CD4-positive, alpha-beta T cell treated with Interleukin-12 subunit alpha and Interleukin-12 subunit beta, for 1 hour (primary cell): ENCODE results near the gene ARHGEF40.

Experiments
- DNase-seq: peaks from one replicate; pipeline ENCODE4 v3.0.0-alpha.2; 2020

Gene ARHGEF40

DNA sequence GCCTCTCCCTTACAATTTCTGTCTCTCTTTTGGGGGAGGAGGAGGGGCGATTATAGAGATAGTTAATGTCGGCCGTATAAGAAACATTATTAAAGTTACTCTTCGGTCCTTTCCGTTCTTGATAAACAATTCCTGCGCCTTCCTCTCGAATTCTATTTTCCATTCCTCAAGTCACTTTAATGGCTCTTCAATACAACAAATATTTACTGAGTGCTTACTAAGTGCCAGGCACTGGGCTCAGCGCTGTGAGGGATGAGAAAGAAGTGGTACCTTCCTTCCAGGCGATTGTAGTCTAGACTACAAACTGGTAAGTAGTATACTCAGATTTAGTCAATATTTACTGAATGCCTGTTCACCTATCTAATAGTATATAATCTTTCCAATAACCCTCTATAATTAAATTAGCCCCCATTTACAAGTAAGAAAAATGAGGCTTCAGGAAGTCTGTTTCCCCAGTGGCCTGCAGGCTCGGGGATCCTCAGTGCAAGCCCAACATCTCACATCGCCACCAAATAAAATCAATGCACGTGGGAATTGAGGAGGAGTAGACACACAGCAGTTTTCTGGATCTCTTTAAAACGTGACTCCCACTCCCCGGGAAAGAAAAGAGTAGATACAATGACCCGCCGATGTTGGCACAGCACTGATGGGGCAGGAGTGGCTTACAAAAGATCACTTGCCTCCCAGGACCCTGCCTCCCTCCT is 28.9 kb downstream of the ARHGEF40 start:
- DNase-seq = no peak

- no peak for DNase-seq
These were observed 29.5 kb downstream of the ARHGEF40 start for GRCh38 chr14:21099596-21099985.

DNA sequence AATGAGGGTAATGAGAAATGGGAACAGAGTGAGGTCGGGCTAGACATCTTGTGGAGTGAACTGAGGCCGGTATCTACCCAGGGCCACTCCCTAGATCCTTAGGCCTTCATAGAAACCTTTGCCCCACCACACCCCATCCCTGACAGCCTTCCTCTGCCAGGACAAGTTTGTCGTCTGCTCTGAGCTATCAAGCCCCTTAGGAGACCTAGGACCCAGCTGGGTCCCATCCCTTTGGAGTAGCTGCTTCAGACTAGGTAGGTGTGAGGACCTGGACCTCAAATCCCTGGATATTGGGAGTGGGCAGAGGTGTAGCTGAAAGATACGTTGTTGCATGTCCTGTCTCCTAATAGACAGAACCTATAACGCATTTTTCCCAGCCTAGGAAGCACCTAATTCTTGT is 30.8 kb downstream of the ARHGEF40 start, which contains the start of gene TMEM253:
Gene TMEM253 (plus strand): TSS at position 136 of the 400 bp plus-strand sequence. CDS start 278 bp downstream, outside the sequence.
- no peak for DNase-seq

- no peak for DNase-seq
These were observed 31.8 kb downstream of the ARHGEF40 start for GRCh38 chr14:21101802-21102413.

- no peak for DNase-seq
These were observed 32.7 kb downstream of the ARHGEF40 start for GRCh38 chr14:21102521-21103410.

- DNase-seq = no peak
These were observed 33.3 kb downstream of the ARHGEF40 start for GRCh38 chr14:21103411-21103709.

DNA sequence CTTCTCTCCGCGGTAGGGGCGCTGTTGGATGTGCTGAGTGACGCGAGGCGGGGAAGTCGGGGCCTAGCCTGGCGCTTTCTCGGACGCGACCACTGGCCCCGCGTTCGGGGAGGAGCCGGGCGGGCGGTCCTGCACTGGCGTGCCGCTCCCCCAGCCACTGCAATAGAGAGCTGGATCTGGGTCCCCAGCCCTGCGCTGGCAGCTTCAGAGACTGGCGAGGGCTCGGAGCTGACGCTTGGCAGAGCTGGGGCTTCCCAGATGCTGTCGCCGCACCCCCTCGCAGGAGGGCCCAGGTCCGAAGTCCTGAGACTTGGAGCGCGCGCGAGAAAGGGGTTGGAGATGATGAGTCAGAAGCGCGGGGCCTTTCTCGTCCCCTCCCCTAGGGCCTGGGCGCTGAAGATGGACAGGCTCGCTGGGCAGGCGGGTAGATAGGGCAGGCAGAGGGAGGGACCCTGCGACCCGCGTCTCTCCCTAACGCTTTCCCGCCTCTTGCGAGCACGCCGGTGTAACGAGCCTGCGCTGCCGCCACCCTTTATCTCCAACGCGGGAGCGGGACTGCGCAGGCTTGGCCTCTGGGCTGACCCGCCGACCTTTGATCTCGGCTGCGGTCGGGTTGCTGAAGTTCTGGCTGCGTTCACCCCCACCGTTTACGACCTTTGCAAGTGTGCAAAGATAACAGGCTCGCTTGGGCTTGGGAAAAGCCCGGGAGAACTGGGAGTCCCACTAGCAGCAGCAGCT is 33.8 kb downstream of the ARHGEF40 start:
- peak; percentile 94 for DNase-seq

GRCh38 chr14:21104448-21105060 is 34.5 kb downstream of the ARHGEF40 start:
- DNase-seq = peak; percentile 72

DNA sequence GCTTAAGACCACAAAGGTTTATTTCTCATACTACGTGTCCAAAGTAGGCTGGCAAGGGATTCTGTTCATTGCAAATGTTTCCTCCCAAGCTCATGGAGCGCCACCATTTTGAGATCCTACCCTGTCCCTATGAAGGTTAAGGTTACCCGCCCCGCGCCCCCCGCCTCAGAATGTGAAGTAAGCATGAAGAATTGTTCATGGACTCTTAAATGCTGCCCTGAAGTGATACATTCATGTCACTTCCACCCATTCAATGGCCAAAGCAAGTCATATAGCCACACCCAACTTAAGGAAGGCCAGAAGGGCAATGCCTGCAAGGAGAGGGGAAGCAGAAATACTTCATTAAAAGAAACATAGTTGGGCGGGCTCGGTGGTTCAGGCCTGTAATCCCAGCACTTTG is 35.0 kb downstream of the ARHGEF40 start:
- DNase-seq = no peak

- no peak for DNase-seq
These were observed 36.0 kb downstream of the ARHGEF40 start for GRCh38 chr14:21106176-21106497.

- DNase-seq = peak; percentile 82
These were observed 36.6 kb downstream of the ARHGEF40 start for GRCh38 chr14:21106498-21107282.

- no peak for DNase-seq
These were observed 37.2 kb downstream of the ARHGEF40 start for GRCh38 chr14:21107283-21107800.

DNA sequence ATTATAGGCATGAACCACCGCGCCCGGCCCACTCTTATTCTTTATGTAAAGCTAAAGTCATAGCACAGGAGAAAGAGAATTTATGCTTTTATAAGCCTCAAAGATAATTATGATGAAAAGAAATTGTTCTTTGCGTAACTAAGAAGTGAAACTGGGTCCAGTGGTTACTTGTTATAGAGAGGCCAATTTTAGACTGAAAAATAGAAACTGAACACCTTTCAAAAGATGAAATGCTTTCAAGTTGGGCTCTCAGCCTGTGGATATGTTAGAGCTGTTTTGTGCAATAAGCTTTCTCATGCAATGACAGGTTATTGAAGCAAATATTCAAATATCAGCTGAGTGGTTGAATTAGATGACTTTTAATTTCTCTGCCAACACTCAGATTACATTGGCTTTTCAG is 38.7 kb downstream of the ARHGEF40 start:
- no peak for DNase-seq

- no peak for DNase-seq
These were observed 39.5 kb downstream of the ARHGEF40 start for GRCh38 chr14:21109377-21110138.

DNA sequence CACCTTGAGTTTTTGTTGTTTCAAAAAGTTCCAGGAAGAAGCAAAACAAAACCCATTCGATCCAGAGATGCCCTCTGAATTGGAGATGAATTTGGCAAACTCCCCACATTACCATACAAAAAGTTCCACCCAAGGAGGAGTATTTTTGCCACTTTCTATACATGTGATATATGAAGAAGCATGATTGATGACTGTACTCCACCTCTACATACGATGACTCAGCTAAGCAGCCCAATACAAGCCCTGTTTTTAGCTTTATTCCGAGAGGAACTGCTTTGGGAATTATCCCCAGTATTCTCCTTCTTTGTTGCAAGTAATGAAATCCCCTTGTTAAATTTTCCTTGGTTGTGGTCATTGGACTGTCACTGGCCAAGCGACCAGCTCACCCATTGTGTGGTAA is 42.2 kb downstream of the ARHGEF40 start:
- no peak for DNase-seq

- no peak for DNase-seq
These were observed 43.3 kb downstream of the ARHGEF40 start for GRCh38 chr14:21113369-21113768.

GRCh38 chr14:21118933-21119332 is 48.8 kb downstream of the ARHGEF40 start:
- no peak for DNase-seq

DNA sequence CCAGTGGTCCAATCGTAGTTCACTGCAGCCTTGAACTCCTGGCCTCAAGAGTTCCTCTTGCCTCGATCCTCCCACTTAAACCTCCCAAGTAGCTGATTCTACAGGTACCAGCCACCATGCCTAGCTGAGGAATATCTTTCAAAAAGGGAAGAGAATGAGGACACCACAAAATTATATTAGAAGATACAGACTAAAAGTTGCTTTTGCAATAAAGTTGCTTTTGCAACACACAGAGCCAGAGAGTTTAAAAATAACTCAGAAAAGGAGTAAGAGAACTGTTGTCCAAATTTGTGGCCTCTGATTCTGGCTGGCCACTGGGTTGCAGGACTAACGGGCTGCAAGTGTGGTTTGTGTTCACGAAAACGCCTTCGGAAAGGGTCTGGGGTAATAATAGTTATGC is 50.6 kb downstream of the ARHGEF40 start:
- DNase-seq = no peak

- no peak for DNase-seq
These were observed 51.0 kb downstream of the ARHGEF40 start for GRCh38 chr14:21121122-21121521.

- no peak for DNase-seq
These were observed 53.3 kb downstream of the ARHGEF40 start for GRCh38 chr14:21123429-21123828.

- no peak for DNase-seq
These were observed 63.8 kb downstream of the ARHGEF40 start for GRCh38 chr14:21133901-21134300.
